GM19455 (cell line): ENCODE results near the gene GRID1.

Experiments
- ATAC-seq: cut with Tn5 transposase; IDR thresholded peaks from one replicate; pipeline ENCODE4 v1.9.1; 2021; ENCODE audit not compliant: unreplicated experiment

The GRID1 gene

DNA sequence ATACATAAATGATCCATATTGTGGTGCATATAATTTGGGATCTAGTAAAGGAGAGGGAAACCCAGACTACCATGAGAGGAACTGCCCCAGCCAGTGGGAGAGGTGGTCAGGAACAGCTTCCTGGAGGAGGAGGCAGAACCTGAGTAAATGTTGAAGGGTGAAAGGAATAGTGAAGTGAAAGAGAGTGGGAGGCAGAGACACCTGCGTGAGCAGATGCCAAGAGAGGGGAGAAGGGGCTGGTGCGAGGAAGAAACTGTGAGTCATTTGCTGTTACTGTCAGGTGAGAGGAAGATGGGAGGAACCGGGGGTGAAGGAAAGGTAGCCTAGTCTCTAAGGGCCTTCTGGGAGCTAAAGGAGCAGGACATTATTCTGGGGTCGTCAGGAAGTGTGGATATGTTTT lies 294.8 kb downstream of the GRID1 start:
- ATAC-seq, result no peak

DNA sequence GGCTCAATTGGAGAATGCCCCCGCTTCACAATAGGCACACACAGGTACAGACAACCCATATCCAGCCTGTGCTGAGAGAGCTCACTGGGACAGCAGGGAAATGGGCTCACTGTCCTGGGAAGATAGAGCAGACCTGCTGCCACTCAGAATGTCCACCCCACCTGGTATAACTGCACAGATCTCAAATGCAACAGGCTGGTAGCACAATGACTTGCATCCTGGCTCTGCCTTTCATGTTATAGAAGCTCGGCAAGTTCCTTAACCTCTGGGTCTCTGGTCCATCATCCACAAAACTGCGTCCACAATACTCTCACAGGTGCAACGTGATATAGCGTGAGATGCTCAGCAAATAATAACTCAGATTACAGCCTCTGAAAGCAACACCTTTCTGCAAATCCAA lies 295.4 kb downstream of the GRID1 start:
- ATAC-seq, result no peak

DNA sequence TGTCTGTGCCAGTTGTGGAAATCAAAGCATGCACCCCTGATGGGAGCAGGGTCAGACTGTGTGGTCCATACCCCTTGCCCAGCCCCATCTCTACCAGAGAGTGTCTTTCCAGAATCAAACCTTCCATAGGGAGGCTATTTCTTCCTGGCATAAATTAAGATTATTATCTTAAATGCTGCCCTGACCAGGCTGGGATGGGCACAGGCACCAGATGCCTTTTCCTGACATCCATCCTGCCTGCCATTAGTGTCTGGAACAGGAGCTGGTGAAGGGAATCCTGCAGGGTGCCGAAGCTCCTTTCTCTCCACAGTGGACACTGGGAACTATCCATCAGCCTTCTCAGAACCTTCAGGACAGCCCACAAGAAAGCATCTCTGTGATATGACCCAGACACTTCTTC lies 296.3 kb downstream of the GRID1 start:
- no peak for ATAC-seq

DNA sequence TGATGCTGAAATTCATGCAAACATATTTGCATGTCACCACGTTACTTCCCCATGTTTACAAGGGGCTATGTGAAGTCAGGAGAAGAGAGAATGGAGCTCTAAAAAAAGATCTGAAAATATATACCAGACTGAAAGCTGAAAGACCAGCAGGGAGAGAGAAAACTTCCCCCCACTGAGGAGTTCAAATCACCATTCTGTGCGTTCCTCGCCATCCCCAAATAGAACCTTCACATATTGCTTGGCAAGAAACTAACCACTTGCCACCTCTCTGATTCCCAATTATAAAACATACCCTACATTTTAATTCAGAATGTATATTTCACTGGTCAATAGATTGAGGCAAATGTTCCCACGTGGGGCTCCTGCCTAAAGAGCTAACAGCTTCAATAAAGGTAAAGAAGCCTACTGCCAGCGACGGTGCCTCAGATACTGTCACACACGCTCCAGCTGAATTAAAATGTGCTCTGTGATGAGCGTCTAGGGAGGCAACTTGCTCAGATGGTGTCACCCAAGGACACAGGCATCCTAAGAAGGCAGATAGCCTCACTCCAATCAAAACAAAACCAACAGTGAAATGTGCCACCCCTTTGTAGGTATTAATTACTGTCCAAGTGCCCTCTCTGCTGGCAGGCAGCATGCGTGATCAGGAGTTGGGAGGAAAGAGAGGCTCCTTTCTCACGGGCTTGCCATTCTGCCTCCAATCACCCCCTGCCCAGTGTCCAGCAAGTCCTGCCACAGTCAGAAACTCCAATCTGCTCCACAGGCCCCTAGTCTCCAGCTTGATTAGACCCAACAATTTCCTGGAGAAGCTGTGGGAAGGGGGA lies 298.2 kb downstream of the GRID1 start:
- no peak for ATAC-seq

DNA sequence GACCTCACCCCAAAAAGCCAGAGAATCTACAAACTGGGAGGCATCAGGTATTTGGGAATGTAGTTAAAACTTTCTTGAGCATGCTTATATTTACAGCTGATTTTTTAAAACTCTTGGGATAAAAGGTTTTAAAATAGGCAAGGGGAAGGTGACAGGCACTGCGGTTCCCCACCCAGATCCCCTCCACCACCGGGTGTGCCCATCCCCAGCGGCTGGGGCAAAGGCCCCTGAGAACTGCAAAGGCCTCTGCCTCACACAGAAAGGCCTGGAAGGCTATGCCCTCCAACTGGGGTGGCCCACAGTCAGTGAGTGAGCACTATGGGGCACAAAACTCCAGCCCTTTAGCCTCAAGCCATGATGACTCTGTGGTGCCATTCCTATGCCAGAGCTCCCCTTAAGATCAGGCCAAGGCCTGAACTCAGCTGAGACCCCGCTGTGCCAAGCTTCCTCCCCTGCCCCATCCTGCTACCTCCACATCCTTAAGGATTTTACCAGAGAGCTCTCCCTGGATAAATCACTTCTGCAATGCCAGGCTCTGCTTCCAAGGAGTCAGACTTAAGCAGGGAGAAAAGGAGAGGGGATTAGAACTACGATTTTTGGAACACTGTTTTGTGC lies 299.1 kb downstream of the GRID1 start:
- ATAC-seq, result no peak

DNA sequence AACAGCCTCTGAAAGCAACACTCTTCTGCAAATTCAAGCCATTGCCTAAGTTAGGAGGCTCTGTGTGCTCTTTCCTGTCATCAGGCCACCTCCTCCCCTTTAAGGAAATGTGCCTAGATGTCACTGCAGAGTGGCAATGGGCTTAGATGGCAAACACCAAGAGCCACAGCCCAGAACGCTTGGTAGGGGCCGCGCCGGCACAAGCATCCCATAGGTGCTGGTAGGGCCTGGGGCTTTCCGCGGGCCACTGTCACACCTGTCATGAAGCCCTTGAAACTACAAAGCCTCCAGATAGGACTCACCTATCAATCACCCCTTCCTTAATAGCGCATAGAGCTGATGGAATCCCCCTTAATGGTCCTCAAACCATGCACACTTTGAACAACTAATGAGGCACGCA lies 299.9 kb downstream of the GRID1 start:
- ATAC-seq, result no peak

DNA sequence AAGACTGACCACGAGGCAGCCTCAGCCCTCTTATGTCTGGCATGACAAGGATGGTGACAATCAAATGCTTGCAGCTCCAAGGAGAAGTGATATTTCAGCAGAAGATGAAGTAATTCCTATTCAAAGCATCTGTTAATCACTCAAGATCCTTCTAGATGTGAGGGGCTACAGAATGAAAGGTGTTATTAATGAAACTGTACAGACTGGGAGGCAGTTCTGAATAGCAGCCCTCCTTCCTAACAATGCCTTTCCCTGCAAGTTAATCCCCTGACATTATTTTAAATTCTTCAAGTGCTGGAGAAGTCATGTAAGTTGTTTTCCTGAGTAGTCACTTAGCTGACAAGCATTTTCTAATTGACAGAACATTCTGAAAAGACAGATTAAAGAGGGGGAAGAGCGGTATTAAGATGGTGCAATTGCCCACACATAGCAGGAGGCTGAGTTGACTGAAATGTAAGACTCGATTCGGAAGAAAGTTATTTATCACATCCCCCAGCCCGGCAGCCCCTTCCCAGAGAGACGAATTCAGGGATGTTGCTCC lies 300.8 kb downstream of the GRID1 start:
- ATAC-seq, result no peak

DNA sequence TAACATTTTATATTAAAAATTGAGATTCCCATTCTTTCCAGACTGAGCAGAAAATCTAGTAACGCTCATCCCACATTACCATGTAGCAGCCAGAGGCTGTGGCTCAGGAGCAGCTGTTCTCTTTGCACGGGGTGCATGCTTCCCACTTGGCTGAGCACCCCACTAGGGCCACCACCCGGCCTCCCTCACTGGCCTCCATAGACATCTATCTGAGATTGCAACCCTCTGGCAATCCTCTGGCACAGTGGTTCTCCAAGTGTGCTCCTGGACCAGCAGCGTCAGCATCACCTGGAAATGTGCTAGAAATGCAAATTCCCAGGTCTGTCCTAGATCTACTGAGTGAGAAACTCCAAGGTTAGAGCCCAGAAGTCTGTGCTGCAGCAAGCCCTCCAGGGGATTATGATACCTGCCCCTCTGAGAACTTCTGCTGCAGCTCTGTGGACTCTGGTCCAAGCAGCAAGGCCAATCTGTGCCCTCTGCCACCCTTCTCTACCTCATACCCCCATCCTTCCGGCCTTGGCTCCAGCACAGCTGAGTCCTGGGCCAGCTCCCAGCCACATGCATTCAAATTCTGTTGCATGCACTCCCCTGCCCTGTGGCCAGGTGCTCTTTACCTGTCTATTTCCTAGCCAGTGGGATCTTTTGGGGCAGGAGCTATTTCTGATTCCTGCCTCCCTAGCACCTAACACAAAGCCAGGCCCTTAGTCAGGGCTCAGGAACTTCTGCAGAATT lies 301.5 kb downstream of the GRID1 start:
- ATAC-seq, result no peak

DNA sequence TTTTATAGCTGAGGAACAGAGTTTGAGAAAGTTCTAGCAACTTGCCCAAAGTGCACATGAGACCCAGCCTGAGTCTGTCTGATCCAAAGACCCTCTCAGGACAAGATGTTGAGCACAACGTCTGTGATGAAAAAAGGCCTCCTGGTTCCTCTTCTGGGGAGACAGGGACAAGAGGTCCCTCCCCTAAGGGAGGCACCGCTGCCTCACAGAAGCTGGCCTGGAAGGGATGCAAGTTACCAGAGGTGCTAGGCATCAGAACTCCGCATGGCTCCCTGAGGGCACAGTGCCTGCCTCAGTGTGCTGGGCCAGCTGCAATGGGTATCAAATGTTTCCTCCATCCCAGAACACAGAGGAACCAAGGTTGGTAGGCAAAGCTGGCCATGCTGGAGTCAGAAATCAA lies 302.4 kb downstream of the GRID1 start:
- ATAC-seq, result no peak

DNA sequence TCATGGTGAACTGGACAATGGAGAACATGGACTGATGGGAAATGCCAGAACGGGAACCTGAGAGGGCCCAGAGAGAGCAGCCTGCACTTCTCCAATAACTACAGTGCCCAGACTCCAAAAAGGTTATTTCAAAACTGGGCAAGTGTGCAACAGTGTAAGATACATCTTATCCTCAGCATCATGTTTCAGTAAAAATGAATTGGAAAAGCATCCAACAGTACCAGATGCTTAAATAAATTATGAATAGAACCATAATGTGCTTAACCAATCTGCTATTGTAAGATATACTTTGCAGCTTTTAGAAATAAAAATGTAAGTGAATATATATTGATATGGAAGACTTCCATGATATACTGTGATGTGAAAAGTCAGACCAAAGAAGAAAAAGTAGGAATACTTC lies 303.3 kb downstream of the GRID1 start:
- ATAC-seq, result no peak

DNA sequence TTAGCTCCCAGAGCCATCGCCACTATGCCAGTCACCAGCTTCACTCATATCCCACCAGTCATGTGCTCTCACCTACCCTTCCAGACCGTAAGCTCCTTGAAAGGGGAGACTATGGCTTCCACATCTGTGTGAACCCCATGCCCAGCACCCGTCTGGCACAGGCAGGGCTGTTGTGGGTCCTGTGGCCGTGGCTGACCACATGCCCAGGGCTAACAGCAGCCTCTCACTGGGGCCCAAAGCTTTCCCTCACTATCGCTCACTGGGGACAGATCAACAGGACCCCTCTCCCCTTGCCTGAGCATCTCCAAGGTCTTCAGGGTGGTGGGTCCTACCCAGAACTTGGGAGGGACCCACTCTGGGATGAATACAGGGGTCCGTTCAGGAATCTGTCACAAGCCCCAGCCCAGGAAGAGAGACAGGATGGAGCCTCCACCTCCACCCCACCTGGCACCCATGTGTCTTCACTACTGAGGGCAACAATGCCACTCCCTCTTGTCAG lies 303.9 kb downstream of the GRID1 start:
- no peak for ATAC-seq

DNA sequence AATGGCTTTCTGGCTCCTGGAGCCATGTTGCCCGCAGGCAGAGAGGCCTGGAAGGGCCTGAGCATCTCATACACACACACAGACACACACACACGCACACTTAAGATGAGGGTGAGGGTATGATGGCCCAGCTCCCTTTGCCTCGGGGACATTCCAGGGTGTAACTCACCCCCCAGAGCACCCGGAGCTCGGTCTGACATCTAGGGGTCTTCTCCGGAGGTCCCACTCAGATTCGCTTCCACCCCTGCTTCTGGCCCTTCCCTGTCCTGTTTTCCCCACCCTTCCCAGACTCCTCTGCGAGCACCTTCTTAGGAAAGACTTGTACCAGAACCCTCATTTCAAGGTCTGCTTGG lies 304.4 kb downstream of the GRID1 start:
- ATAC-seq, result no peak

DNA sequence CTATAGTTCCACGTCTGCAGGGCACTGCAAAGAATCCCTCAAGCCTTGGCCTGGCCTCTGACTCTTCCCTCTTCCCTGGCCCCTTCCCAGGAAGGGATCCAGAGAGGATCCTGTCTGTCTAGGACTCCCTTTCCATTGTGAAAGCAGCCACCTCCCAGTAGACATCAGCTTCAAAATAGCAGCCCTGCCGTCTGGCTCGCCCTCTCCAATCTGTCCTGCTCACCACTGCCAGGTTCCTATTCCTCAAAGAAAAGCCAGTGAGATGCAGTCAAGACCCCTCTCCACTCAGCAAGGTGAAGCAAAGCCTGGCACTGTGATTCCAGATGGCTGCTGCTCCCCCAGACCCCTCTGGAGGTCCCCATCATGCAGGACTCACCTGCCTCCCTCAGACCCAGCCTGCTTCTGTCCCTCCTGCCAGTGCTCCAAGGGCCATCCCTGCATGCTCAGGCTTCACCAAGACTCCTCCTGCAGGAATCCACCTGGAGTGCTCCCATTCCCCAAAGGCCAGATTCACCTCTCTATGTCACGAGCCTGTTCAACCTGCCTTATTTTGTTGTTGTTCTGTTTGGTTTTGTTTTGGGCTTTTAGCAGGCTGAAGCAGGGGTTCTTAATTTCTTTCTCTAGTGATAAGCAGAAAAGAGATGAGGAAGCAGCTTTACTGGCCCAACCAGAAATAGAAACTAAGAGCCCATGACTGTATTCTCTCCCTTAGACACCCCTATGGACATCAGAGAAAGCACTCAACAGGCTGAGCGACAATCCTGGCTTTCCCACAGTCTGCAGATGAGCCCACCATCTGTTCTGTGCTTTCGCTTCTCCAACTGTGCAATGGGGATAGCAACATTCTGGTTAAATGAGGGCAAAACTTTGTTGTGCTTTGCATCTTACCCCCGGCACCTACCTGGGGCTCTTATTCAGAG lies 305.1 kb downstream of the GRID1 start:
- ATAC-seq, result no peak

DNA sequence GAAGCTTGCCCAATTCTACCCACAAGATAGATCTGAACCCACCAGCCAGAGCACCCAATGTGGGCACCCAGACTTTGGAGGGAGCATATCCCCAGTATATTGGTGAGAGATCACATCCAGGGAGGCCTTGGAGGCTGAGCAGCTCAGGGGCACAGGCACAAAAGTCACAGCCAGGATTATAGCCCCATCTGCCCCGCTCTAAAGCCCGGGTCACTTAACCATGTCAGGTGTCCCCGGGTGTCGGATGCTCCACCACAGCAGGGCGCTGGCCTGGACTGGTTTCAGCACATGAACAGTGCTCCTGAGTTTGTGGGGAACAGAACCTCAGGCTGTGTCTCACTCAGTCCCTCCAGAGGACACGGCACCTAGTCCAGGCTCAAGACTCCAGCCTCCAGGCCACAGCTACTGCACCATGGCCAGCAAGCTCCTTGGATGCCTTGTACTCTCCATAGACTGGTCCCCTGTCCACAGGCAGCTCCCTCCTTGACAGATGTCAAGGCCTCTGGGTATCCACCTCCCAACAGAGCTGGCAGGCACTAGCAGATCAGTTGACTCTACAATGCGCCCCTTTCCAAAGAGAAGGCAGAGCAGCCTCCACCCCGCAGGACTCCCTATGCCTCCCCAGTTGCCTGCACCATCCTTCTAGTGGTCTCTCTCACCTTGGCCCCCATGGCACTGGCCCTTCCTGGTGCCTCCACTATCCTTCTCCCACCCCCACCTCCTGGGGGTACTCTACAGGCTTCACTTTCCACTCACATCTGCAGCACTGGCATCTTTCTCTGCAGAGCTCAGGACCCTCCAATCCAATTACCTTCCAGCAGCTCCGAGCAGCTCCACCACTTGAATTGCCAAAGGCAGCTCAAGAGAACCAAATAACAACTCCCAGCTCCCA lies 306.0 kb downstream of the GRID1 start:
- no peak for ATAC-seq

DNA sequence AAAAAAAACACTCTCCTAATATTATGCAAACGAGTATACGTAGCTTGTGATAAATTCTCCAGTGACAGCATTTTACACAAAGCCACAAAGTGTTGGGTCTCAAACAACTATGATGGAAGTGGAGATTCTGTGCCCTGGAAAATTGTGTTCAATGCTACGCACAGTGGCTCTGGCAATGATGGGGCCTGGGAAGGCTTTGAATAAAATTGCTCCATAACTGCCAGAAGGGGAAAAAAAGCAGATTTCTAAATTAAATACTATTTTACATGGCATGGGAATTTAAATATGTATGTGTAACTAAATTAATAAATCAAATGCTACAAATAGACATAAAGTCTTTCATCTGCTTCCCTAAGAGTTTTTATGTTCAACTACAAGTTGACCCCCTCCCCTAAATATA lies 306.7 kb downstream of the GRID1 start:
- ATAC-seq, result no peak

DNA sequence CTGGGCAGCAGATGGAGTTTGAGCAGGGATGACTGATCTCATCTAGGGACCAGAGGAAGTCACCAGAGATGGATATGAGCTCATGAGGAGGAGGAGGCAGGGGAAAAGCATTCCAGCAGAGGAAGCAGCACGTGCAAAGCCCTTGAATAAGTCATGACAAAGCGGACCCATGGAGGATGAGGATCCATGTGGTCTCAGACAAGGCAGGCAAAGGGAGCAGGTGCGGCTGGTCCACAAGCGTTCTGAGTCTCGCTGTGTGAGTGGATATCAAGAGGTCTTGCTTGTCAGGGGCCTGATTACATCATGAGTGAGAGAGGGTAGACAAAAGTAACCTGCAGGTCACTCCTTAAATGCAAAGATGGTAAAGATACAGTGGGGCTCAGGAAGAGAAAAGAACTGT lies 307.6 kb downstream of the GRID1 start:
- ATAC-seq, result no peak

DNA sequence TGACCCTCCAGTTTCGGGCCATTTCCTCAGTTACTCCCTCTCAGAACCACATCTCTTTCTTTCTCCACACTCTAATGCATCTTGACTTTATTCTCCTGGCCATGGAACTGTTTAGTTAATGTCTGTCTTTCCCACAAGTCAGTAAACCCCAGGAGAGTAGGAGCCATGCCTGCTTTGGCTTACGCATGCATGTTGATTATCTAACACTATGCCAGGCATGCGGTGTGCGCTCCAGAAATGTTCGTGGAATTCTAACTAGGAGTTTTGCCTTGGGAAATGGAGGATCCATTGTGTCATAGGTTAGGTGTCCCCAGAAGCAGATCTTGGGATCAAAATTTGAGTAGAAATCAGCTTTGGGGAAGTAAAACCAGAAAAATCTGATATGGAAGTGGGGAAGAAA lies 308.9 kb downstream of the GRID1 start:
- ATAC-seq, result no peak

DNA sequence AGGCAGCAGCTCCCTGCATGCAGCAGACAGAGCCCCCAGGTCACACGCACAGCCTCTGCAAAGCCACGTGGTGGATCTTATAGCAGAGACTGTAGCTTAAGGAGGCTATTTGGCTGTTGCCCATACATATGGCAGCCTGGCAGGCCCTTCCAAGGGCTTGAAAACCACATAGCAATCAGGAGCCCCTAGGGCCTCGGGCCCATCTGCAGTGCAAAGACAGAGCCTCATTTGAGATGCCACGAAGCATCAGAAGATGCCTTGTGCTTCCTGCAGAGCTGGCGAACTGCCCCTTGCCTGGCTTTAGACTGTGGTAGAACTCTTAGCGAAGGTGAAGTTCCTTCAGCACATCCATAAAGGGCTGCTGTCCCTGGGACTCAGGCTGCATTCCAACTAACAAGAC lies 309.9 kb downstream of the GRID1 start:
- no peak for ATAC-seq

DNA sequence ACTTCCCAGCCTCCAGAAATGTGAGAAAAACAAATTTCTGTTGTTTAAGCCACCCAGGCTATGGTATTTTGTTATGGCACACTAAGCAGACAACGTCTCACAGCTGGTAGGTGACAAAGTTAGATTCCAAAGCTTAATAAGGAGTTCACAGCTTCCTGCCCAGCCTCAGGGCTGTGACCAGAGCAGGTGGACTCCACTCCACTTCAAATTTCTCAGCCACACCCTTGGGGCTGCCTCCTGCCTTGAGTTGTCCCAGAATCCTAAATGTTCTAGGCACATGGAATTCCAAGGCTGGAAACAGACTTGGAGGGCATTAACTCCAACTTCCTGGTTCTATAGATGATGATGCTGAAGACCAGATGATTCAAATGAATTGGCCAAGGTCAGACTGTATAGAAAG lies 310.7 kb downstream of the GRID1 start:
- ATAC-seq, result no peak

DNA sequence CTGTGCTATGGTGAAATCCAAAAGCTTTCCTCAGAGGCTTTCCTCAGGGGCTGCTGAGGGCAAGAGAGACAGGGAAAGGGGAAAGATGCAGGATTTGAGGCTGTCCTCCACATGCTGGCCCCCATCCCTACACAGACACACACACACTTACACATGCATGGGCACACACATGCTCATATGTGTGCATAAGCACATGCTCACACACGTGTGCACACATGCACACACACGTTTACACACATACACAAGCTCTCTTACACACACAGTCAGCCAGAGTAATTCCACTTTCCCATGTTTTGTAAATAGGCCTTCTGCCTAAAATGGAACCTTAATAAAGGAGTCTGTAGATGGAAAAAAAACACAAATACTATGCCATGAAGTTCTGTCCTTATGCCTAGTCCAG lies 312.9 kb downstream of the GRID1 start:
- no peak for ATAC-seq
